Naive thymus-derived CD4-positive, alpha-beta T cell (primary cell): Measurements from ENCODE around the gene SLC6A19. TPM values are rescaled to one million over a fixed set of nuclear protein-coding genes. Genes with fewer than 3 reads are reported as not detected.

Experiments used
- ATAC-seq: fragments of 150-1000 bp; cut with Tn5 transposase; 2 replicates; pipeline ENCODE4 v1.10.0; 2021; ENCODE audit warnings: mild to moderate bottlenecking, moderate library complexity
- CTCF ChIA-PET: fragments of 350-600 bp; sonication (Branson Sonifier 250); formaldehyde crosslinking; loops from one replicate; lab custom pipeline; 2021; ENCODE audit warnings: antibody characterized with exemption; lab: Charles Lee
- POLR2A ChIA-PET: fragments of 350-600 bp; sonication (Branson Sonifier 250); formaldehyde crosslinking; loops from one replicate; lab custom pipeline; 2021; ENCODE audit warnings: antibody characterized with exemption, inconsistent platforms; lab: Charles Lee
- DNase-seq, 9 donors: peaks; one replicate each; pipeline versions ENCODE4 v3.0.0 to v3.0.0-alpha.2; 2020 to 2022; ENCODE audit warnings: mixed read lengths in 1 of 9
- H3K27ac ChIP-seq: one replicate; pipeline ENCODE4 v1.7.0; 2013; ENCODE audit warnings: mild to moderate bottlenecking, low read depth, low read length, moderate library complexity
- H3K27me3 ChIP-seq, 2 donors: one replicate each; pipeline ENCODE4 v1.7.0; 2013; ENCODE audit warnings: low read length in 2 of 2, mild to moderate bottlenecking in 2 of 2, moderate library complexity in 2 of 2; ENCODE audit not compliant: control insufficient read depth in 2 of 2, insufficient read depth in 2 of 2
- H3K36me3 ChIP-seq, 3 experiments: 1 replicate in 2 of 3; 2 replicates in 1 of 3; pipeline ENCODE4 v1.7.0; 2013; ENCODE audit warnings: low read length in 3 of 3, mild to moderate bottlenecking in 3 of 3, moderate library complexity in 1 of 3; ENCODE audit not compliant: insufficient read depth in 3 of 3, control insufficient read depth in 2 of 3
- H3K4me1 ChIP-seq, 2 donors: one replicate each; pipeline ENCODE4 v1.7.0; 2013; ENCODE audit warnings: low read length in 2 of 2, mild to moderate bottlenecking in 2 of 2, moderate library complexity in 1 of 2; ENCODE audit not compliant: control insufficient read depth in 2 of 2, insufficient read depth in 2 of 2
- H3K4me3 ChIP-seq: 2 replicates; pipeline ENCODE4 v1.7.0; 2013; ENCODE audit warnings: mild to moderate bottlenecking, low read length
- H3K9me3 ChIP-seq, 3 experiments: 1 replicate in 2 of 3; 2 replicates in 1 of 3; pipeline ENCODE4 v1.7.0; 2013; ENCODE audit warnings: low read length in 3 of 3; ENCODE audit not compliant: control insufficient read depth in 2 of 3
- H3K27ac Mint-ChIP-seq, 9 donors: one replicate each; pipeline ENCODE4 v1.8.0; 2020 to 2022; ENCODE audit warnings: mixed read lengths in 9 of 9, mild to moderate bottlenecking in 8 of 9, moderate library complexity in 5 of 9, inconsistent platforms in 2 of 9
- H3K27me3 Mint-ChIP-seq, 5 donors: one replicate each; pipeline ENCODE4 v1.8.0; 2021 to 2022; ENCODE audit warnings: mixed read lengths in 5 of 5, mild to moderate bottlenecking in 1 of 5
- H3K36me3 Mint-ChIP-seq, 5 donors: one replicate each; pipeline ENCODE4 v1.8.0; 2020 to 2022; ENCODE audit warnings: mixed read lengths in 5 of 5, mild to moderate bottlenecking in 3 of 5, inconsistent platforms in 1 of 5
- H3K4me1 Mint-ChIP-seq, 7 donors: one replicate each; pipeline ENCODE4 v1.8.0; 2020 to 2022; ENCODE audit warnings: mixed read lengths in 7 of 7, mild to moderate bottlenecking in 3 of 7, inconsistent platforms in 1 of 7
- H3K4me3 Mint-ChIP-seq, 10 donors: one replicate each; pipeline ENCODE4 v1.8.0; 2020 to 2022; ENCODE audit warnings: mild to moderate bottlenecking in 10 of 10, mixed read lengths in 10 of 10, moderate library complexity in 6 of 10, inconsistent platforms in 2 of 10
- H3K9me3 Mint-ChIP-seq, 11 donors: one replicate each; pipeline ENCODE4 v1.8.0; 2020 to 2022; ENCODE audit warnings: mixed read lengths in 11 of 11, mild to moderate bottlenecking in 4 of 11, inconsistent platforms in 1 of 11, moderate library complexity in 1 of 11
- intact Hi-C, 2 donors: fragments of 100-400 bp; cut with micrococcal nuclease; formaldehyde crosslinking; loops; one replicate each; pipeline ENCODE4 v1.15.1; 2023
- polyA plus RNA-seq, 2 donors: library from polyadenylated mRNA; unstranded; fragments of 300-500 nt; fragmentation: Illumina TruSeq; gene quantifications; one replicate each; pipeline ENCODE4 v1.2.3, GENCODE V29; 2021
- total RNA-seq, 6 experiments: library from RNA in 5 of 6; stranded (reverse) in 5 of 6; gene quantifications; 1 replicate in 5 of 6; 2 replicates in 1 of 6; pipeline ENCODE4 v1.2.3 and lab custom pipeline; 2021 to 2026

SLC6A19 gene
- total and polyA plus RNA-seq, 7 experiments from 2014 or later: not detected

DNA sequence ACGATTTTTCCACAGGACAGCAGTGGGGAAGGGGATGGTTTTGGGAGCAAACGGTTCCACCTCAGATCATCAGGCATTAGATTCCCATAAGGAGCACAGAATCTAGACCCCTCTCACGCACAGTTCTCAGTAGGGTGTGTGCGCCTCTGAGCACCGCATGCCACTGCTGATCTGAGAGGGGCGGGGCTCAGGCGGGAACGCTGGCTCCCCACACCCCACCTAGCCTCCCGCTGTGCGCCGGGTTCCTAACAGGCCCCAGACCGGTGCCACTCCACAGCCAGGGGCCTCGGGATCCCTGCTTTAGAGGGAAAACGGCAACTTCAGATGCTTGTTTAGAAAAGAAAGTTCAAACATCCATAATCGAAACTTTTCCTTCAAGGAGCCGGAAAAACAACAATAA, 73.1 kb downstream of the SLC6A19 start:
- ChIA-PET CTCF (no interaction called here), POLR2A (no interaction called here)
- no peaks in the 10 kb centered on the region for H3K27me3 Mint-ChIP-seq
- no peaks in the 10 kb centered on the region for H3K36me3 ChIP-seq
- H3K4me1 ChIP-seq: no peaks in the 10 kb centered on the region
- peaks cover 0 to 6% (median 4%) of the 10 kb centered on the region in 7 donors for H3K4me1 Mint-ChIP-seq
- H3K9me3 Mint-ChIP-seq: peaks cover 0 to 4% (median 0%) of the 10 kb centered on the region in 11 donors
- intact Hi-C loops: no loop called here
- no peak overlapping the region for H3K4me3 Mint-ChIP-seq
- H3K27ac Mint-ChIP-seq: no peak overlapping the region
- no peak overlapping the region for H3K4me3 ChIP-seq
- ATAC-seq (no peak), DNase-seq (no peak)
- no peak overlapping the region for H3K27ac ChIP-seq
- H3K27me3 ChIP-seq: no peaks in the 10 kb centered on the region
- peaks cover 0 to 10% (median 0%) of the 10 kb centered on the region in 5 donors for H3K36me3 Mint-ChIP-seq
- peaks cover 0 to 5% (median 0%) of the 10 kb centered on the region in 3 experiments for H3K9me3 ChIP-seq

Other genes starting within 250 kb of the SLC6A19 start
- gene NKD2, start 192.8 kb upstream of the SLC6A19 start, total RNA-seq: 1 to 10 TPM in 1 of 5 experiments, not detected in 4; 4.8 TPM
- not detected for gene NKD2, start 192.8 kb upstream of the SLC6A19 start, polyA plus RNA-seq
- 100 to 1,000 TPM in 1 of 5 experiments, 10 to 100 TPM in 4; 45.3 to 101 (median 64.5) TPM for gene SLC12A7, start 89.5 kb upstream of the SLC6A19 start, total RNA-seq
- 10 to 100 TPM in 1 of 2 donors, 1 to 10 TPM in 1; 6.4 to 30.5 TPM for gene SLC12A7, start 89.5 kb upstream of the SLC6A19 start, polyA plus RNA-seq
- gene SLC6A18, start 23.8 kb downstream of the SLC6A19 start, total RNA-seq: not detected
- not detected for gene SLC6A18, start 23.8 kb downstream of the SLC6A19 start, polyA plus RNA-seq
- 1 to 10 TPM in 3 of 5 experiments, under 1 TPM in 2; 0.13 to 3.3 (median 1.8) TPM for gene TERT, start 93.5 kb downstream of the SLC6A19 start, total RNA-seq
- under 1 TPM in 1 of 2 donors, not detected in 1; 0.23 TPM for gene TERT, start 93.5 kb downstream of the SLC6A19 start, polyA plus RNA-seq
- gene CLPTM1L, start 143.5 kb downstream of the SLC6A19 start, total RNA-seq: 100 to 1,000 TPM in 1 of 5 experiments, 10 to 100 TPM in 4; 64.9 to 104 (median 71.9) TPM
- 10 to 100 TPM; 27.7 to 49.3 TPM for gene CLPTM1L, start 143.5 kb downstream of the SLC6A19 start, polyA plus RNA-seq
- under 1 TPM in 1 of 5 experiments, not detected in 4; 0.07 TPM for gene SLC6A3, start 243.8 kb downstream of the SLC6A19 start, total RNA-seq
- gene SLC6A3, start 243.8 kb downstream of the SLC6A19 start, polyA plus RNA-seq: not detected